HuH-7.5 (cell line): ENCODE data around the gene KDM1A.

Experiments
- DNase-seq: peaks from one replicate; pipeline ENCODE4 v3.0.0; 2011; ENCODE audit warnings: low spot score

Gene KDM1A

DNA sequence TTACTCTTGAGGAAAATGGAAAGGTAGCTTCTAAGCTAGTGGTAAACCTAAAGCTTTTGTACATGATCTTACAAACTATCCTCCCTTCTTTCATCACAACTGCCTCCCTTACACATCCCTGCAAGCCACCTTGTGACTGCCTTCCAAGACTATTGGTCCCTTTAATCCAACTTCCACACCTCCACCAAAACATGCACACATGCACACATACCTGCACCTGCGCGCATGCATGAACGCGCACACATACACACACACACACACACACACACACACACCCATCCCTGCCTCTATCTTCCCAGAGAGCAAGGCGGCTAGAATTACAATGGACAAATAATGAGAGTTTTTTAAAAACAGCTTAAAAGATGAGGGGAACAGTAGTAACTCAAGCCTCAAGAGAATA lies 91.1 kb downstream of the KDM1A start:
- DNase-seq = no peak

DNA sequence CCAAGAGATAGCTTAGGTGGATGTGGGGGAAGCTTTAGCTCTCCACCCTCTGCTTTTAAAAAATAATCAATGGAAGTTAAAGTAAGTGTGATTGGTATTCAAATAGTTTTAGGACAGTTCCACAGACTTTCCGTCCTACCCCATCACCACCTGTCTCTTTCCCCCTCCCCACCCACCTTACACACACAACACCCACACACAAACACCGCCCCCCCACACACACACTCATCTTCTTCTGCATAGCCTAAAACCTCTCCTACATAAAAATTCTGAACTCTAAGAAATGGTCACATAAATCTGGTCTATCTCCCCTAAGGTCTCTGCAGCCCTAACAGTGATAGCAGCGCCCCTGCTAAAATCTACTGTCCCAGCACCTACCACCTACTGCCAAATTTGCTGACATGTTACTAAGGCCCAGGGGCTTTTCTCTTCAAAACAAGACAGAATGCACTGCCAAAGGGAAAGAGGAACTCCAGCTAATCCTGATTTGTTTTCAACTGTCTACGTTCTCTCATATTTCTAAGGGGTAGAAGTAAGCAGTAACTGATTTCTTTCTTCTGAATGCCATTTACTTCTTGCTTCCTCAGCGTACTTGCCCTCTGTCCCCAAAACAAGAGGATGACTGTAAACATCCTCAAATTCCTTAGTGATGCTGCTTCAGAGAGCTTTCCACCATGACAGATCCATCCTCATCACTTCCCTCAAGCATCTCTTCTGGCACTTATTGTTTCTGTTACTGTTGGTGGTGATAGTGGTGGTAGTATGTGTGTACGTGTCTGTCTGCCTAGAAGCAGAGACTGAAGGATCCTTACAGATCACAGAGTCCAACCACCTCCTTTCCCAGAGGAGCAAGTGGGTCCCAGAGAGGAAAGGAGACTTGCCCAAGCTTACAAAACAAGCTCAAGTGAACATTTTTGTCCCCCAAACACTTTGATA lies 92.6 kb downstream of the KDM1A start:
- no peak for DNase-seq

DNA sequence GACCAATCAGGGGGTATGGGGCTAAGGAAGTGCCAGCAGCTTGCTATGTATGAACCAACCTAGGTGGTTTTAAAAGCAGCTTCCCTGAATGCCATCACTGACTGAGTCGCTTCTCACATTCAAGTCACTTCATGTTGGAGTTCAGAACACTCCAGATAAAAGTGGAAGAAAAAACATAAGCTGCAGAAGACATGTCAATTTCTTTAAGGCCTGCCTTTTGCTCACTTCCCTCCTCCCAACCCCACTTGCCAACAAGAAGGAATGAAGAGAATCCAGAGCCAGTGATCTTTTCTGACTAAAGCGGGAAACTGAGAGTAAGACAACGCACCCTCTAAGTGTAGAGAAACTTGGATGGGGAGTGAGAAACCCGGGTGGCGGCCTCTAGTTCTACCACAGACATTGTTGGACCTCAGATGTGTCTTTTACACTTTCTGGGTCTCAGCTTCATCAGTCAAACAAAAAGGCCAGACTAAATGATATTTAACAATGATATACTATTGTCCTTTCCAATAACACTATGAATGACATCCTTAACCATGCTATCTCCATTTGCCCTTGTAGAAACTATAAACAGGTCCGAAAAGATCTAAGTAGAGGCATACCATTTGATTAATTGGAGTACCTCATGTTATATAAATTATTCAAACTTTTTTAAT lies 95.3 kb downstream of the KDM1A start:
- DNase-seq = no peak

DNA sequence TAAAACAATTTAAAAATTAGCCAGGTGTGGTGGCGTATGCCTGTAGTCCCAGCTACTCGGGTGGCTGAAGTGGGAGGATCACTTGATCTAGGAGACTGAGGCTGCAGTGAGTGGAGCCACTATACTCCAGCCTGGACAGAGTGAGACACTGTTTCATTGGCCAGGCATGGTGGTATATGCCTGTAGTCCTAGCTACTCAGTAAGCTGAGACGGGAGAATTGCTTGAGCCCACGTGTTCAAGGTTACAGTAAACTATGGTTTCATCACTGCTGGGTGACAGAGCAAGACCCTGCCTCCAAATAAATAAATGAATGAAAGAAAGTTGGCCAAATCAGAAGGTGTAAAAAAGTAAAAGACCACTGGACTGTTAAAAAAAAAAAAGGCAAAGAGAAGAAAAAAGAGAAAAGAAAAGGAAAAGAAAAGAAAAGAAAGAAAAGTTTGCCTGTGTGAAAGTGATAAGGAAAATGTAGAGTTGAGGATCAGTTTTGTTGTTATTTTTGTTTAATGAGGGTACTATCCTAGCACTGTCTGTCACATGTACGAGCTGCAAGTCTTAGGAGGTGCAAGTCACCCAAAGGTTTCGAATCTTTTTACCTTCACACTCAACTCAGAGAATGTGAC lies 97.1 kb downstream of the KDM1A start:
- DNase-seq = no peak

DNA sequence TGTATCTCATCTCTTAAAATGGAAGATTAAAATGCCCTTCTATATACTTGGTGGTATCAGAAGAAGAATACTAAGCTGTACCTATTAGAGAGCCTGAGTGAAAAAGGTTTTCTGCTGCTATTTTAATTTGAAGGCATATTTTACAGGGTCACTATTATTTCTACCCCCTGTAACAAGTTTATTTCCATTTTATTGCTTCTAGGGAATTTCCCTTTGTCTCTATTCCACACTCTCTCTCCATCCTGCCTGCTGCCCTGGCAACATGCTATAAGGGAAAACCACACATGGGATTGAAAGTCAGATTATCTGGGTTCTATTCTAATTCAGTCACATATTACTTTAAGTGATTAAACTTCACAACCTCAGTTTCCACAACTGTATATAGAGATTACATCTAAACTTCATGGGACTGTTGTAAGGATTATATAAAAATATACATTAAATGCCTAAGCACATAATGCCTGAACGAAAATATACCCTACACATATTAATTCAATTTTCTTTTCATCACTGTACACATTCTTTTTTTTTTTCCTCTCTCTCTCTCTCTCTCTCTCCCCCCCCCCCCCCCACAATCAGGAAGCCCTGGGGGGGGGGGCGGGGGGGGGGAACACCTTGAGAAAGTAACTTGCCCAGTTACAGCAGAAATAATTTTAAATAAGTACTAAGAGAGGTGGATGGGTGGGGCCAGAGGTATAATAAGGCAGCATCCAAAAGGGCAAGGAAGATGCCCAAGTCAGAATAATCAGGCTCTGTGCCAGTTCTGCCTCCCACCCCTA lies 97.8 kb downstream of the KDM1A start:
- DNase-seq = no peak

DNA sequence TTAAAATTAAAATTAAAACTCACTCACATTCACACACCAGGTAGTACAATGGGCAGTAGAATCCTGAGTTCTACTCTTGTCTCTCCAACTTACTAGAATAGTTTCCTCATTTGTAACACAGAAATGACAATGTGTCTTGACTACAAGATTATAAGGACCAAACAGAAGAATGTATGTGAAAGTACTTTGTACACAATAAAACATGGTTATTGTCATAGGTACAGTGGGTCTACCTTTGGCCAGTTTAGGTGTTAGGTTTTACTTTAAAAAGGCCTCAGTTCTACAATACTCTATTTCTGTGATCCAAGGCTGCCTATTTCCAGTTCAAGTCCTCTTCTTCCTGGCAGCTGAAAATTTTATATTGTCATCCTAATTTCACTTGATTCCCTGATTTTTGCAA lies 99.1 kb downstream of the KDM1A start:
- DNase-seq = no peak

DNA sequence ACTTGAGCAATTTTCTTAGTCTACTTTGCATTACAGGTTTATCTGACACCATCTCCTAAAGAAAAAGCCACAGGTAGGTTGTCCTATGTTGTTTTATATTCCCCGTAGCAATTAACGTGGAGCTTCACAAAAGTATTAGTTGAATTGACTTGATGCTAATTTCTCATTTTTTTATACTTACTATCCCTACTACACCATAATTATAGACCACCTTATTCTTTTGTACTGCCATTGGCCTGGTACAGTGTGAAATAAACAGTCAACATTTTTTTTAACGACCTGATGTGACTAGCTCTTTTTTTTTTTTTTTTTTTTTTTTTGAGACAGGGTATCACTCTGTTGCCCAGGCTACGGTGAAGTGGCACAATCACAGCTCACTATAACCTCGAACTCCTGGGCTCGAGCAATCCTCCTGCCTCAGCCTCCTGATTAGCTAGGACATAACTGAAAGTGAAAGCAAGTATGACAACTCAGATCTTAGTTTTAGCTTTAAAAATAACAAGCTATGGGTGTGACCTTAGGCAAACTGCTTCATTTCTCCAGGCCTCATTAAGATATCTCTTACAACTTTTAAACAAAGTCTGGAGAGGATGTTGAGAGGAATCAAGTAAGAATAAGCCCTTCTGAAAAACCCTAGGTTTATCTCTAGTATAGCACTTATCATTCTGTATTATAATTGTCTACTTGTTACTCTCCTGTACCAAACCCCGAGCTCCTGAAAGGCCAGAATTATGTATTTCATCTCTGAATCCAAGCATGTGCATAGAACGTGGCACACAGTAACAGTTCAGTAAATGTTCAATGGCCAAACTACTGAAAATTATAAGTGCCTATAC lies 99.9 kb downstream of the KDM1A start:
- DNase-seq = no peak

DNA sequence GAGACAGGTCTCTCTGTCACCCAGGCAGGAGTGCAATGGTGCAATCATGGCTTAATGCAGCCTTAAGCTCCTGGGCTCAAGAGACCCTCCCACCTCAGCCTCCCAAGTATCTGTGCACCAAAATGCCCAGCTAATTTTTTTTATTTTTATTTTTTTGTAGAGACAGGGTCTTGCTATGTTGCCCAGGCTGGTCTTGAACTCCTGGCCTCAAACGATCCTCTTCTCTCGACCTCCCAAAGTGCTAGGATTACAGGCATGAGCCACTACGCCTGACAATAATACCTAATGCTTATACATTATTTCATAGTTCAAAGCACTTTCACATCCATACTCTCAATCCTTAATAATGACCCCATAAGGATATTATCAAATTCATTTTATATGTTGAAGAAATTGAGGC lies 101.1 kb downstream of the KDM1A start:
- DNase-seq = no peak

DNA sequence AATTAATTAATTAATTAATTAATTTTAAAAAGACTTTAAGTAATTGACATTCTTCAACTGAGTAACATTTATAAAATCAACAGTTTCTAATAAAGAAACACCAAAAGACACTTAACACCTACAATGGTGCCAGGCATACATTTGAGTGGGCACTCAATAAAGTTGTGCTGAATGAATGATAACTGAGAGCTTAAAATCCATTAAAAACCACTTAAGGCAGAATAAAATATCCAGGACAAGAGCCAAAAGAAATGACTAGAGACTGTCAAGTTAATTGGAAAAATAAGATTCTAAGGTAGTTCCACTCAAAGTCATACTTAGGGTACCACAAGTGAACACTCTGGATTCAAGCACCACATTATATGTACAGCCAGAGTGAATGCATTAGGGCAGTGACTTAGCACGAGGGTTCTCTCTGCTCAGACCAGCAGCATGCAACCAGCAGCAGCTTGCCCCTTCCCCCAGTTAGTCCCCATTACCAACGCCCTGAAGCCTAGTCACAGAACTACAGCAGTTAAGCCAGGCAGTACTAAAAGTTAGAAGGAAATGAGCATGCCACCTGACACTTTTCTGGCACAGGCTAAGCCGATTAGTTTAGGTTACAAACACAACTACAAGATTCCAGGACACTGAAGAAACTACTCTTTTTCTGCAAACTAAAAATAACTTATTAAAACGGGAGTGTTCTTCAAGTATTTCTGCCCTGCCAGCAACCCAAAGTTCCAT lies 102.9 kb downstream of the KDM1A start:
- DNase-seq = no peak

DNA sequence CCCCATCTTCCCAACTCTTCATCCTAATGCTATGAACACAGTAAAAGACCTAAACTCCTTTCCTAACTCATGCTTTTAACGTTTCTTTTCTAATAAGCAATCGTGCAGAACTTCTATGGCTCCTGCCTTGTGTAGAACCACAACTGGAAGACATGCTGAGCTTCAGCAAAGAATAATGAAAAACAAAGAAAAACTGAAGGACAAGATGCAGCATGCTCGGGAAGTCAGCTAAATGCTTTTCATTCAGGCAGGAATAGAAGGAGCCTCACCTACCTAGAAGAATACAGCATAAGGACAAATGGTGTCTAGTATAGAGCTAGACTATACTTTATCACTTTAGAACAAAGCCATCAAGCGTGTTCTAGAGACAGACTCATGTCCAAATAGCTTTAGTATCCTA lies 103.5 kb downstream of the KDM1A start:
- no peak for DNase-seq

DNA sequence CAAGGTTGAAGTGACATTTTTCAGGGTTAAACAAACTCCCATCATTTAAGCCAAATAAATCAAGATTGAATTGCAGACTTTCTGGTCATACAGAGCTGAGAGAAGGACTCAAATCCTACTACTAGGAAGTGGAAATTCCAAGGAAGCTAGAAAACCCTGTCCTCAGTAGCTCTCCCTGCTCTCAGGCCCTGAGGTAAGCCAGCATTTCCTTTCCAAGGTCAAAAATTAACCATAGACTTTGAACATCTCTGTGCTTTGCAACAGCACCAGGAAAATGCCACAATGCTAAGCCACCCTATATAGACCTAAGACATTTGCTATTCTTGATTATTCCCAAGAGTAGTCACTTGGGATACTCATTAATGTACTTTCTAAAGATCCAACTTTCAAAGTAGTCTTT lies 104.3 kb downstream of the KDM1A start:
- no peak for DNase-seq

DNA sequence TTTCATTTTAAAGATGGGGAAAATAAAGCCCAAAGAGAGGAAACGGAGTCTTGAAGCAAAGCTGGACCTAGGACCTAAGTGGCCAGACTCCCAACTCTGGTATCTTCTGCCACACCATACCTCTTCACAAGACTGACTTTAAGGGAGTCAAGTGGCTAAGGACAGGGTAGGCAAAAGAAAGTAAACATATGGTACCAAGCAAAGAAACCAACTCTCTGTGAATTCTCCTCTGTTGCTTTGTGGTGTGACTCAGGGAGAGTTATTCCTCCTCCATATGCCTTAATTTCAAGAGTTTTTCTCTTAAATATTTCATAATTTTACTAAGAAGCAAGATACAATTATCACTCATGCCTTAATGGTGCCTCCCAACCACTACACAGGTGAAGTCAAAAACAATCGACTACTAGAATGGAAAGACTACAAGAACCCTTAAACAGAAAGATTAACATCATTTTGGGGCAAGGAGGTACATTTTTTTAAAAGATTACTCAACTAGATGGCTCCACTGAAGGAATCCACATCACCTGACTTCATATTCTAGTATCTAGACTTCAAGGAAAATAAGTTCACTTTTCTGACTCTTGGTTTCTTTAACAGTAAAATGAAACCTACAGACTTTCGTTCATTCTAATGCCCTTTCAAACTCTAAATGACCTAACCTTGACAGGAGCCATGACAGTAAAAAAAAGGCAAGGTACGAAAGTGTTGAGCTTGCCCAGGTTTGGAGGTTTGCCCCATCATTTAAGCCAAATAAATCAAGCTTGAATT lies 105.2 kb downstream of the KDM1A start:
- DNase-seq = no peak

DNA sequence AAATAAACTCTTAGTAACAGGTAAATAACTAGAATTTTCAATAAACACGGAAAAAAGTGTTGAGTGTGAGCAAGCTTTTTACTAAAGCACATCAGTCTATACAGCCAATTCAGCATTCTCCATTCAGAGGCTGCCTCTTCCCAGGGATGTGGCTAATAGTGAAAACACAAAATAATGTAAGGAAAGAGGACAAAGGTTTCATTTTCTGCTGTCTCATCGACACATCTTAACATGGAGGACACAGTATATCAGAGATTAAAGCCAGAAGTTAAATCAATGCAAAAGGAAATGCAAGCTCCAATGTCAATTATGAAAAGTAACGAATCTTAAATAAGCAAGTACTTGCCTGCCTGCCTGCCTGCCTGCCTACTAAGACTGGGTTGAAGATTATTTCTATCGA lies 106.2 kb downstream of the KDM1A start:
- no peak for DNase-seq

DNA sequence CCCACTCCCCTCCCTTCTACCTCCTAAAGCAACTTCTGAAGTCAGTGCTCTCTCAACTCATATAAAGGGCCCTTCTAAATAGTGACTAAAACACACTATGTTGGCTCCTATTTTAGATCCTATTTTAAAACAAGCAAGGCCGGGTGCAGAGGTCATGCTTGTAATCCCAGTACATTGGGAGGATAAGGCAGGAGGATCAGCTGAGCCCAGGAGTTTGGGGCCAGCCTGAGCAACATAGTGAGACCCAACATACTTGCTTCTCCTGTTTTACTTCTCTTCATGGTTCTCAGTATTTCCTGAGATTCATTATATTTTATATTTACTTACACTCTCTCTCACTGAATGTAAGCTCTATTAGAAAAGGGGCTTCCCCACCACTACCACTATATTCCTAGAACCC lies 106.9 kb downstream of the KDM1A start:
- no peak for DNase-seq

DNA sequence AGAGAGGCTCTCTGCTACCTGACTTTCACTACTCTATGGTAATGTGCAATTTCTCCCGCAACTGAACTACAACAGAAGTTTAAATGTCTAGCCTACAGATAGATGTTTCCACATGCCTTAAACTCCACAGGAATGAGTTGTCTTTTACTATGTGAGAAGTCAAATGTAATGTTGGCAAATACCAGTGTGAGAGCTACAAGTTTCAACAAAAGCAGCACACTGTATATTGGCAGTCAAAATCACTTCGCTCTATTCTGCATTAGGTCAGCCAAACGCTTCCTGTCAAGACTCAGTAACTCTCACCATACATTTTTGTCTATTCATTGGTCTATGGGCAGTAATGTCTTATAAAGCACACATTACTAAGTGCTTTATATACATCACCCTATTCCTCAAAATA lies 107.5 kb downstream of the KDM1A start:
- no peak for DNase-seq

DNA sequence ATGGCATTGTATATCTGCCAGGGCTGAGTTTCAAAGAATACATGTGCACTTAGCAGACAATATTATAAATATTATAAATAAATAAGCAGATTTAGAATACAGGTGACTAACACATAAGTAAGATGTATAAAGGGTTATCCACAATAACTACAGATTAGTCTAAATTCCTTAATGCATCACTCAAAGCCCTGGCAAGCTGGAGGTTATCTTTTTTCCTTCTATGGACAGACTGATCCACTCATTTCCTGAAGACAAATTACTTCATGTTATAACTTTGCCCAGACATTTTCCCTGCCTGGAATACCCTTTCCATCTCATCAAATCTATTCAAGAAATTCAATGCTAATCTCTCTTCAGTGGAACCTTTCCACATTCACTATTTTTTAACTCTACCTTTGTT lies 110.6 kb downstream of the KDM1A start:
- DNase-seq = no peak

DNA sequence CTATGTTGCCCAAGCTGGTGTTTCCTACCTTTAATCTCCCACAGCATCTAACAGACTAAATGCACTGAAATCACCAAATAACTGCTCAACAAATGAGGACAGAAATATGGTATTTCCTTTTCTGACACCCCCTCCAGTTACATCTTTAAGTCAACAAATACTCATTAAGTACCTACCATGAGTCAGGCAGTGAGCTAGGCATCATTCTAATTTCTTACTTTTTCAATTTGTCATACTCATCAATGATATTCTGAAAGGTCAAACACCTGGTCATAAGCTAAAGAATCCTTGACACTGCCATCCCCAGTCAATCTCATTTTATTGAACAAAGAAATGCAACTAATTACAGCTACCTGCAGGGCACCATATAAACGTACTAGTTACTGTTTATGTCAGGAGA lies 112.8 kb downstream of the KDM1A start:
- DNase-seq = no peak
